Measurements from ENCODE around the gene PRRX2.

GRCh38 chr9:129740174-129740573 lies 74.7 kb downstream of the PRRX2 start:
- TF ChIP-seq CTCF (IDR thresholded peaks at IDR 0.05 in 4 of 5, conservative IDR thresholded peaks at IDR 0.05 in 1 of 5): no peak
- no peak for TF ChIP-seq POLR2A (IDR thresholded peaks at IDR 0.05)

Data from gastrocnemius medialis (tissue), 4 donors.